Bronchial epithelial cell (primary cell): ENCODE data around the gene ITIH3. TPM values are rescaled to one million over a fixed set of nuclear protein-coding genes. Genes with fewer than 3 reads are reported as not detected.

ENCODE experiments used
- DNase-seq: peaks from one replicate; pipeline ENCODE4 v3.0.0-alpha.2; 2010; ENCODE audit warnings: low read depth
- FAIRE-seq: peaks from 2 replicates; lab custom pipeline; 2011; peaks lifted over from hg19 to GRCh38; lab: Jason Lieb, UNC
- H3K27me3 ChIP-seq: 2 replicates; pipeline ENCODE4 v1.5.1; 2011; ENCODE audit warnings: low read length; ENCODE audit not compliant: control insufficient read depth, insufficient read depth
- H3K36me3 ChIP-seq: 2 replicates; pipeline ENCODE4 v1.5.1; 2011; ENCODE audit warnings: low read length; ENCODE audit not compliant: control insufficient read depth, insufficient read depth
- H3K4me3 ChIP-seq: 2 replicates; pipeline ENCODE4 v1.5.1; 2011; ENCODE audit warnings: mild to moderate bottlenecking, low read depth, low read length, control low read depth
- total RNA-seq: library from RNA; depleted of rRNA; stranded (reverse); fragments of >200 nt; gene quantifications from 2 replicates; pipeline ENCODE4 v1.2.1, GENCODE V29; 2014
- TF ChIP-seq, protein P1 (sequence below): IDR thresholded peaks from 2 replicates; pipeline ENCODE4 v1.5.1; 2011; ENCODE audit warnings: mild to moderate bottlenecking, moderate library complexity, low read length, control low read depth, inconsistent platforms; ENCODE audit not compliant: insufficient read depth, severe bottlenecking

Gene ITIH3
- total RNA-seq, 1 donor from 2014 or later: not detected

DNA sequence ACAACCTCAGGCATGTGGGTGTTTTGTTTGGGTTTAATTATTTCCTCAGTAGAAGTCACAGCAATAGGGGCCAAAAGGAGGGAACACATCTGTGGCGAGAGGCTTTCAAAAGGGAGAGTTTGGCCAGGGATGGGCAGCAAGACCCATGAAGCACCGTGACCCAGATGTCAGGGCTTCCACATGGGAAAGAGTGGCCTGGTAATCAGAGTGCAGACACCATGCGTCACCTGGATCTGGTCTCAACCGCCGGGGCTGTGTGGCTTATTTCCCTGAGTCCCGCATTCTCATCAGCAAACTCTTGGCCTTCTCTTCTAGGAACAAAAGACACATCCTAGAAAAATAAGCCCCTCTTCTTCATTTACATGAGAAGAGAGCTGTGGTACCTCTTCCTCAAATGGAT is 52.6 kb downstream of the ITIH3 start:
- no peak for FAIRE-seq
- Histone ChIP-seq H3K4me3 (no peak overlapping the region), H3K27me3 (no peaks in the 10 kb centered on the region), H3K36me3 (peaks cover 1% of the 10 kb centered on the region)
- DNase-seq: no peak
- TF ChIP-seq, protein P1, sequence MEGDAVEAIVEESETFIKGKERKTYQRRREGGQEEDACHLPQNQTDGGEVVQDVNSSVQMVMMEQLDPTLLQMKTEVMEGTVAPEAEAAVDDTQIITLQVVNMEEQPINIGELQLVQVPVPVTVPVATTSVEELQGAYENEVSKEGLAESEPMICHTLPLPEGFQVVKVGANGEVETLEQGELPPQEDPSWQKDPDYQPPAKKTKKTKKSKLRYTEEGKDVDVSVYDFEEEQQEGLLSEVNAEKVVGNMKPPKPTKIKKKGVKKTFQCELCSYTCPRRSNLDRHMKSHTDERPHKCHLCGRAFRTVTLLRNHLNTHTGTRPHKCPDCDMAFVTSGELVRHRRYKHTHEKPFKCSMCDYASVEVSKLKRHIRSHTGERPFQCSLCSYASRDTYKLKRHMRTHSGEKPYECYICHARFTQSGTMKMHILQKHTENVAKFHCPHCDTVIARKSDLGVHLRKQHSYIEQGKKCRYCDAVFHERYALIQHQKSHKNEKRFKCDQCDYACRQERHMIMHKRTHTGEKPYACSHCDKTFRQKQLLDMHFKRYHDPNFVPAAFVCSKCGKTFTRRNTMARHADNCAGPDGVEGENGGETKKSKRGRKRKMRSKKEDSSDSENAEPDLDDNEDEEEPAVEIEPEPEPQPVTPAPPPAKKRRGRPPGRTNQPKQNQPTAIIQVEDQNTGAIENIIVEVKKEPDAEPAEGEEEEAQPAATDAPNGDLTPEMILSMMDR: no peak

- Histone ChIP-seq H3K27me3 (no peaks in the 10 kb centered on the region), H3K4me3 (no peak overlapping the region), H3K36me3 (peaks cover 1% of the 10 kb centered on the region)
- no peak for FAIRE-seq
- no peak for DNase-seq
- TF ChIP-seq, protein P1: no peak
Observed at GRCh38 chr3:52847726-52848125, 53.1 kb downstream of the ITIH3 start.

DNA sequence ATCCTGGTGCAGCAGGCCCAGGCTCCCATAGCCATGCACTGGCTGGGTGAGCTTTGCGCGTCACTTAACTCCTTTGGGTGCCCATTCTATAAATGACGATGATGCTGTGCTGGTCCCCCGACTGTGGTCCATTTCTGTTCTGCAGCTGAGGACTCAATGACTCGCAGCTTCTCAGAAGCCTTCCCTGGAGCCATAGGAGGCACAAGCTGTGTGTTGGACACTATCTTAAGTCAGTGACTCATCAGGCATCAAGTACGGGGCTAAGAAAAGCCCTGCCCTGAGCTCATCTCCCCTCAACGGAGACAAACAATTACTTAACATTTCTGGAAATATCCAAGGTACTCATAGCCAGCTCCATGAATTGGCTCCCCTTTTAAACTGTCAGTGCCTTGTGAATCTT is 54.0 kb downstream of the ITIH3 start:
- peaks cover 1% of the 10 kb centered on the region for H3K36me3 ChIP-seq
- peak; percentile 66 for DNase-seq
- TF ChIP-seq, protein P1: no peak
- FAIRE-seq: no peak
- no peak overlapping the region for H3K4me3 ChIP-seq
- no peaks in the 10 kb centered on the region for H3K27me3 ChIP-seq

DNA sequence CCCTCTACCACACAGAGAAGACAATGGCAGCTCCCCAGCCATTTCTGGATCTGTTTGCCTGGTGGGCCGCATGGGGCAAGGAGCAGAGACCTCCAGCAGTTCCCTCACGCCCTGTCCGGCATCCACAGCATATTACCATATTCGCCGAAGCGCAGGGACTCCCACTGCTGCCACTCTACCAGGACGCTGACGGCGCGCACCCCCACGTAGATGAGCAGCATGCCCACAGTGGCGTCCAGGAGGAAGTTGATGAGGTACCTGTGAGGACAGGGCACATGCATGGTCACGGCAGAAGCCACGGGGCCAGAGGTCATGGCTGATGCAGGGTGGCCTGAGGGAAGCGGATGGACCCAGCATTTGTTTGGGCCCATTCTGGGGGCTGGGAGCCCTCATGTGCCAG is 55.1 kb downstream of the ITIH3 start:
- TF ChIP-seq, protein P1: no peak
- peaks cover 1% of the 10 kb centered on the region for H3K36me3 ChIP-seq
- FAIRE-seq: no peak
- no peak for DNase-seq
- H3K4me3 ChIP-seq: no peak overlapping the region
- H3K27me3 ChIP-seq: no peaks in the 10 kb centered on the region

- peaks cover 1% of the 10 kb centered on the region for H3K36me3 ChIP-seq
- DNase-seq: peak; percentile 46
- no peaks in the 10 kb centered on the region for H3K27me3 ChIP-seq
- peak; percentile 96 for FAIRE-seq
- no peak overlapping the region for H3K4me3 ChIP-seq
- TF ChIP-seq, protein P1: peak; percentile 68
Observed at GRCh38 chr3:52851348-52851747, 56.8 kb downstream of the ITIH3 start.

DNA sequence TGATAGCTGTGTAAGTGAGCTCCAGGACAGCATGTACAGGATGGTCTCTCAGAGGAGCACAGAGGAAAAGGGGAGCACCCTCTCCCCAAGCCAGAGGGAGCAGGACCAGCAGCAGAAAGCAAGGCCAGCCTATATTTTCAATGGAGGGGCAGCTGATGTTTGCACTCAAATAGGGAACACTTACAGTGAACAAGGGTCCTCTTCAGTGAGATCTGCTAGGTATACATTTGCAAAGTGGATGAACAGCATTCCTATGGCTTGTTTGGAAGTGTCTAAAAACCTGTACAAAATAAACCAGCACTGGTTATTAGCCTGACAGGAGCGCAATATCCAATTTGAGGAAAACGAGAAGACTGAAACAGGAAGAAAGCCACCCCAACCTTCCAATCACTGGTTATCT is 57.8 kb downstream of the ITIH3 start:
- Histone ChIP-seq H3K36me3 (peaks cover 1% of the 10 kb centered on the region), H3K4me3 (no peak overlapping the region), H3K27me3 (no peaks in the 10 kb centered on the region)
- TF ChIP-seq, protein P1: no peak
- DNase-seq: no peak
- FAIRE-seq: no peak
